ENCODE results near the gene MAPK12.

DNA sequence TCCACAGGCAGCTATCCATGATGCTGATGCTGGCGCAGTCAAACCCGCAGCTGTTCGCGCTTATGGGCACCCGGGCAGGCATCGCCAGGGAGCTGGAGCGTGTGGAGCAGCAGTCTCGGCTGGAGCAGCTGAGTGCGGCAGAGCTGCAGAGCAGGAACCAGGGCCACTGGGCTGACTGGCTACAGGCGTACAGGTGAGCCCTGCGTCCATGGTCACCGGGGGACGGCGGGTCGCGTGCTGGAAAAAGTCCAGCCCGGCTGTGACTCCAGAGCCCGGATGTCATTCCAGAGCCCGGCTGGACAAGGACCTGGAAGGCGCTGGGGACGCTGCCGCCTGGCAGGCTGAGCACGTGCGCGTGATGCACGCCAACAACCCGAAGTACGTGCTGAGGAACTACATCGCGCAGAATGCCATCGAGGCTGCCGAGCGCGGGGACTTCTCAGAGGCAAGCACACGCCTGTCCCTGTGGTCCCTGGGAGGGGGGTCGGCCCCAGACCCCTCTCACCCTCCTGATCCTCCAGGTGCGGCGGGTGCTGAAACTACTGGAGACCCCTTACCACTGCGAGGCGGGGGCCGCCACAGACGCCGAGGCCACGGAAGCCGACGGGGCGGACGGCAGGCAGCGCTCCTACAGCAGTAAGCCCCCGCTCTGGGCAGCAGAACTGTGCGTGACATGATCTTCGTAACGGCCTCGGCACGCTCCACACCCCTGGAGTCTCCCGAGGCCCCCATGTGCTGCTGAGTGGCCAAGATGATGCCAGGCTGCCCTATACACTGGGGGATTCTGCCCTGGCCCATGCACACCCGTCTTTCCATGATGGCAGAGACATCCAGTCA is 44.6 kb downstream of the MAPK12 start:
- no peak for TF ChIP-seq EZH2 (IDR thresholded peaks at IDR 0.05; ENCODE audit: borderline replicate concordance, low read length)
- TF ChIP-seq, protein P1, sequence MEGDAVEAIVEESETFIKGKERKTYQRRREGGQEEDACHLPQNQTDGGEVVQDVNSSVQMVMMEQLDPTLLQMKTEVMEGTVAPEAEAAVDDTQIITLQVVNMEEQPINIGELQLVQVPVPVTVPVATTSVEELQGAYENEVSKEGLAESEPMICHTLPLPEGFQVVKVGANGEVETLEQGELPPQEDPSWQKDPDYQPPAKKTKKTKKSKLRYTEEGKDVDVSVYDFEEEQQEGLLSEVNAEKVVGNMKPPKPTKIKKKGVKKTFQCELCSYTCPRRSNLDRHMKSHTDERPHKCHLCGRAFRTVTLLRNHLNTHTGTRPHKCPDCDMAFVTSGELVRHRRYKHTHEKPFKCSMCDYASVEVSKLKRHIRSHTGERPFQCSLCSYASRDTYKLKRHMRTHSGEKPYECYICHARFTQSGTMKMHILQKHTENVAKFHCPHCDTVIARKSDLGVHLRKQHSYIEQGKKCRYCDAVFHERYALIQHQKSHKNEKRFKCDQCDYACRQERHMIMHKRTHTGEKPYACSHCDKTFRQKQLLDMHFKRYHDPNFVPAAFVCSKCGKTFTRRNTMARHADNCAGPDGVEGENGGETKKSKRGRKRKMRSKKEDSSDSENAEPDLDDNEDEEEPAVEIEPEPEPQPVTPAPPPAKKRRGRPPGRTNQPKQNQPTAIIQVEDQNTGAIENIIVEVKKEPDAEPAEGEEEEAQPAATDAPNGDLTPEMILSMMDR (conservative IDR thresholded peaks at IDR 0.05 in 1 of 2, IDR thresholded peaks at IDR 0.05 in 1 of 2; ENCODE audit: extremely low read depth in 1 of 2, insufficient read depth in 1 of 2, low read depth in 1 of 2, low read length in 2 of 2): no peak
